IPS DF 6.9 (cell line): ENCODE data around the gene FUT8.
"Not testable (repeated sequence)": the region's sequence is repeated elsewhere in the genome, so short reads cannot be mapped to it uniquely, and the experiment has no call there.

ENCODE experiments used
- DNase-seq: peaks from one replicate; pipeline ENCODE4 v3.0.0-alpha.2; 2013; ENCODE audit warnings: low read depth, low spot score
- H3K27ac ChIP-seq: one replicate; pipeline ENCODE4 v1.5.1; 2013; ENCODE audit warnings: low read length, control low read depth
- H3K27me3 ChIP-seq: 2 replicates; pipeline ENCODE4 v1.6.1; 2013; ENCODE audit warnings: mild to moderate bottlenecking, low read length; ENCODE audit not compliant: control insufficient read depth, insufficient read depth
- H3K36me3 ChIP-seq: 2 replicates; pipeline ENCODE4 v1.6.1; 2013; ENCODE audit warnings: low read length; ENCODE audit not compliant: control insufficient read depth, insufficient read depth
- H3K4me1 ChIP-seq: 2 replicates; pipeline ENCODE4 v1.6.1; 2013; ENCODE audit warnings: low read length; ENCODE audit not compliant: control insufficient read depth, insufficient read depth
- H3K4me3 ChIP-seq: 2 replicates; pipeline ENCODE4 v1.5.1; 2013; ENCODE audit warnings: mild to moderate bottlenecking, low read length
- H3K9me3 ChIP-seq: 2 replicates; pipeline ENCODE4 v1.6.1; 2013; ENCODE audit warnings: low read length, inconsistent platforms; ENCODE audit not compliant: control insufficient read depth, insufficient read depth
- WGBS: extraction: QIAGEN DNeasy Blood & Tissue Kit; methylation state at CpG from one replicate; pipeline ENCODE4 v1.1.7; 2013; ENCODE audit warnings: mixed read lengths, missing lambda C conversion rate; ENCODE audit not compliant: insufficient read length, insufficient coverage; 5-methylcytosine and 5-hydroxymethylcytosine counted together

The FUT8 gene

GRCh38 chr14:65689070-65689469, 276.5 kb downstream of the FUT8 start:
- Histone ChIP-seq H3K9me3 (no peaks in the 10 kb centered on the region), H3K4me3 (no peak overlapping the region), H3K36me3 (no peaks in the 10 kb centered on the region), H3K27me3 (no peaks in the 10 kb centered on the region), H3K27ac (no peak overlapping the region), H3K4me1 (no peaks in the 10 kb centered on the region)
- DNase-seq = no peak

GRCh38 chr14:65692566-65692965, 280.0 kb downstream of the FUT8 start:
- WGBS = no CpG with 5 or more reads among the region's 31 CpGs
- not testable (repeated sequence) for H3K4me3 ChIP-seq, H3K27me3 ChIP-seq, H3K27ac ChIP-seq, H3K9me3 ChIP-seq, H3K4me1 ChIP-seq, H3K36me3 ChIP-seq, DNase-seq

- no CpG with 5 or more reads among the region's 1 CpG for WGBS
- no peaks in the 10 kb centered on the region for H3K4me1 ChIP-seq
- H3K27ac ChIP-seq = no peak overlapping the region
- H3K27me3 ChIP-seq = no peaks in the 10 kb centered on the region
- no peak for DNase-seq
- no peak overlapping the region for H3K4me3 ChIP-seq
- H3K36me3 ChIP-seq = no peaks in the 10 kb centered on the region
- no peaks in the 10 kb centered on the region for H3K9me3 ChIP-seq
These were observed 284.3 kb downstream of the FUT8 start for GRCh38 chr14:65696801-65697200.

- Histone ChIP-seq H3K4me3 (no peak overlapping the region), H3K9me3 (no peaks in the 10 kb centered on the region), H3K27ac (no peak overlapping the region), H3K4me1 (no peaks in the 10 kb centered on the region), H3K36me3 (no peaks in the 10 kb centered on the region), H3K27me3 (no peaks in the 10 kb centered on the region)
- DNase-seq = no peak
- WGBS = no CpG with 5 or more reads among the region's 3 CpGs
These were observed 291.0 kb downstream of the FUT8 start for GRCh38 chr14:65703521-65703920.

- no CpG with 5 or more reads among the region's 4 CpGs for WGBS
- no peaks in the 10 kb centered on the region for H3K27me3 ChIP-seq
- no peak overlapping the region for H3K27ac ChIP-seq
- no peaks in the 10 kb centered on the region for H3K4me1 ChIP-seq
- no peaks in the 10 kb centered on the region for H3K36me3 ChIP-seq
- H3K9me3 ChIP-seq = no peaks in the 10 kb centered on the region
- no peak overlapping the region for H3K4me3 ChIP-seq
- no peak for DNase-seq
These were observed 291.5 kb downstream of the FUT8 start for GRCh38 chr14:65703996-65704395.

GRCh38 chr14:65704437-65704836, 291.9 kb downstream of the FUT8 start:
- no CpG with 5 or more reads among the region's 2 CpGs for WGBS
- no peaks in the 10 kb centered on the region for H3K36me3 ChIP-seq
- no peak overlapping the region for H3K4me3 ChIP-seq
- DNase-seq = no peak
- no peaks in the 10 kb centered on the region for H3K9me3 ChIP-seq
- H3K27me3 ChIP-seq = no peaks in the 10 kb centered on the region
- H3K27ac ChIP-seq = no peak overlapping the region
- H3K4me1 ChIP-seq = no peaks in the 10 kb centered on the region

- Histone ChIP-seq H3K27me3 (no peaks in the 10 kb centered on the region), H3K9me3 (no peaks in the 10 kb centered on the region), H3K4me3 (no peak overlapping the region), H3K4me1 (no peaks in the 10 kb centered on the region), H3K27ac (no peak overlapping the region), H3K36me3 (no peaks in the 10 kb centered on the region)
- DNase-seq = no peak
These were observed 292.3 kb downstream of the FUT8 start for GRCh38 chr14:65704850-65705249.

GRCh38 chr14:65709576-65709975, 297.0 kb downstream of the FUT8 start:
- Histone ChIP-seq H3K27ac (no peak overlapping the region), H3K27me3 (no peaks in the 10 kb centered on the region), H3K4me3 (no peak overlapping the region), H3K4me1 (no peaks in the 10 kb centered on the region), H3K36me3 (no peaks in the 10 kb centered on the region), H3K9me3 (no peaks in the 10 kb centered on the region)
- no peak for DNase-seq
- WGBS = no CpG with 5 or more reads among the region's 6 CpGs

- H3K9me3 ChIP-seq, H3K4me3 ChIP-seq, H3K27ac ChIP-seq, DNase-seq, H3K4me1 ChIP-seq, H3K27me3 ChIP-seq, H3K36me3 ChIP-seq: not testable (repeated sequence)
- no CpG with 5 or more reads among the region's 35 CpGs for WGBS
These were observed 304.3 kb downstream of the FUT8 start for GRCh38 chr14:65716813-65717212.

GRCh38 chr14:65717384-65717915, 304.9 kb downstream of the FUT8 start:
- not testable (repeated sequence) for H3K4me1 ChIP-seq, H3K27me3 ChIP-seq, DNase-seq, H3K9me3 ChIP-seq, H3K27ac ChIP-seq, H3K4me3 ChIP-seq, H3K36me3 ChIP-seq
- WGBS = no CpG with 5 or more reads among the region's 29 CpGs

GRCh38 chr14:65718629-65719028, 306.1 kb downstream of the FUT8 start:
- H3K27ac ChIP-seq = no peak overlapping the region
- no peaks in the 10 kb centered on the region for H3K9me3 ChIP-seq
- H3K36me3 ChIP-seq = no peaks in the 10 kb centered on the region
- DNase-seq = no peak
- H3K27me3 ChIP-seq = no peaks in the 10 kb centered on the region
- no CpG with 5 or more reads among the region's 1 CpG for WGBS
- no peak overlapping the region for H3K4me3 ChIP-seq
- no peaks in the 10 kb centered on the region for H3K4me1 ChIP-seq
